HL-60 (cell line): ENCODE results near the gene TMC3.

Experiments used
- GABPA ChIP-seq: IDR thresholded peaks from 2 replicates; pipeline ENCODE4 v1.6.1; 2012; ENCODE audit warnings: low read depth
- POLR2AphosphoS5 ChIP-seq: IDR thresholded peaks from 2 replicates; pipeline ENCODE4 v1.6.1; 2012; ENCODE audit warnings: low read depth
- TF ChIP-seq, protein P1 (sequence below): IDR thresholded peaks from one replicate; pipeline ENCODE4 v1.5.1; 2011; ENCODE audit warnings: low read length, control low read depth, inconsistent platforms; ENCODE audit not compliant: insufficient read depth
- TF ChIP-seq, protein P2 (sequence below): IDR thresholded peaks from 2 replicates; pipeline ENCODE4 v1.6.1; 2012; ENCODE audit warnings: low read depth; ENCODE audit not compliant: insufficient replicate concordance

DNA sequence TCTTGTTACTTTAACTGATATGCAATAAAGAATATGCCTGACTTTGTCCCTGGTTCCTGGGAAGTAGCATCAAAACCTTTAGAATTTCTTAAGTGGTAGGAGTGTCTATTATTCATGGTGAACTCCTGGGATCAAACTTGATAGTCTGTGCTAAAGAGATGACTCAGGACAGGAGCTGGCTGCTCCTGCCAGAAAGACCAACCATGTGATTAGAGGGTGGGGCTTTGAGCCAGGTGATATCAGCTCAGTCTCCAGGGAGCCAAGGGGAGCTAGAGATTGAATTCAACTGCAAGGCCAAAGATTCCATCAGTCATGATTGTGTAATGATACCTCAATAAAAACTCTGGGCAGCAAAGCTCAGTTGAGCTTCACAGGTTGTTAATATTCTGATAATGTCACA, 20.6 kb upstream of the TMC3 start:
- TF ChIP-seq, protein P1, sequence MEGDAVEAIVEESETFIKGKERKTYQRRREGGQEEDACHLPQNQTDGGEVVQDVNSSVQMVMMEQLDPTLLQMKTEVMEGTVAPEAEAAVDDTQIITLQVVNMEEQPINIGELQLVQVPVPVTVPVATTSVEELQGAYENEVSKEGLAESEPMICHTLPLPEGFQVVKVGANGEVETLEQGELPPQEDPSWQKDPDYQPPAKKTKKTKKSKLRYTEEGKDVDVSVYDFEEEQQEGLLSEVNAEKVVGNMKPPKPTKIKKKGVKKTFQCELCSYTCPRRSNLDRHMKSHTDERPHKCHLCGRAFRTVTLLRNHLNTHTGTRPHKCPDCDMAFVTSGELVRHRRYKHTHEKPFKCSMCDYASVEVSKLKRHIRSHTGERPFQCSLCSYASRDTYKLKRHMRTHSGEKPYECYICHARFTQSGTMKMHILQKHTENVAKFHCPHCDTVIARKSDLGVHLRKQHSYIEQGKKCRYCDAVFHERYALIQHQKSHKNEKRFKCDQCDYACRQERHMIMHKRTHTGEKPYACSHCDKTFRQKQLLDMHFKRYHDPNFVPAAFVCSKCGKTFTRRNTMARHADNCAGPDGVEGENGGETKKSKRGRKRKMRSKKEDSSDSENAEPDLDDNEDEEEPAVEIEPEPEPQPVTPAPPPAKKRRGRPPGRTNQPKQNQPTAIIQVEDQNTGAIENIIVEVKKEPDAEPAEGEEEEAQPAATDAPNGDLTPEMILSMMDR, result no peak
- no peak for TF ChIP-seq POLR2AphosphoS5
- TF ChIP-seq, protein P2, sequence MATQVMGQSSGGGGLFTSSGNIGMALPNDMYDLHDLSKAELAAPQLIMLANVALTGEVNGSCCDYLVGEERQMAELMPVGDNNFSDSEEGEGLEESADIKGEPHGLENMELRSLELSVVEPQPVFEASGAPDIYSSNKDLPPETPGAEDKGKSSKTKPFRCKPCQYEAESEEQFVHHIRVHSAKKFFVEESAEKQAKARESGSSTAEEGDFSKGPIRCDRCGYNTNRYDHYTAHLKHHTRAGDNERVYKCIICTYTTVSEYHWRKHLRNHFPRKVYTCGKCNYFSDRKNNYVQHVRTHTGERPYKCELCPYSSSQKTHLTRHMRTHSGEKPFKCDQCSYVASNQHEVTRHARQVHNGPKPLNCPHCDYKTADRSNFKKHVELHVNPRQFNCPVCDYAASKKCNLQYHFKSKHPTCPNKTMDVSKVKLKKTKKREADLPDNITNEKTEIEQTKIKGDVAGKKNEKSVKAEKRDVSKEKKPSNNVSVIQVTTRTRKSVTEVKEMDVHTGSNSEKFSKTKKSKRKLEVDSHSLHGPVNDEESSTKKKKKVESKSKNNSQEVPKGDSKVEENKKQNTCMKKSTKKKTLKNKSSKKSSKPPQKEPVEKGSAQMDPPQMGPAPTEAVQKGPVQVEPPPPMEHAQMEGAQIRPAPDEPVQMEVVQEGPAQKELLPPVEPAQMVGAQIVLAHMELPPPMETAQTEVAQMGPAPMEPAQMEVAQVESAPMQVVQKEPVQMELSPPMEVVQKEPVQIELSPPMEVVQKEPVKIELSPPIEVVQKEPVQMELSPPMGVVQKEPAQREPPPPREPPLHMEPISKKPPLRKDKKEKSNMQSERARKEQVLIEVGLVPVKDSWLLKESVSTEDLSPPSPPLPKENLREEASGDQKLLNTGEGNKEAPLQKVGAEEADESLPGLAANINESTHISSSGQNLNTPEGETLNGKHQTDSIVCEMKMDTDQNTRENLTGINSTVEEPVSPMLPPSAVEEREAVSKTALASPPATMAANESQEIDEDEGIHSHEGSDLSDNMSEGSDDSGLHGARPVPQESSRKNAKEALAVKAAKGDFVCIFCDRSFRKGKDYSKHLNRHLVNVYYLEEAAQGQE, result no peak
- TF ChIP-seq GABPA, result no peak
